HEK293 (cell line): ENCODE results near the gene C21orf58.
"Not testable (repeated sequence)": the region's sequence is repeated elsewhere in the genome, so short reads cannot be mapped to it uniquely, and the experiment has no call there.

Experiments
- CTCF ChIA-PET: fragments of 350-600 bp; formaldehyde crosslinking; extraction: SDS; loops from one replicate; lab custom pipeline; 2021; ENCODE audit warnings: antibody characterized with exemption; lab: Yijun Ruan, JAX
- POLR2A ChIA-PET: fragments of 300-600 bp; formaldehyde crosslinking; extraction: SDS; loops from one replicate; lab custom pipeline; 2020; ENCODE audit warnings: antibody characterized with exemption, inconsistent platforms; lab: Yijun Ruan, JAX
- H3K27ac ChIP-seq: fragments of 200-500 bp; sonication (Bioruptor generic); 2 replicates; pipeline ENCODE4 v1.5.1; 2014; ENCODE audit warnings: low read depth, low read length, control low read depth, inconsistent platforms; ENCODE audit errors: extremely low read depth
- H3K36me3 ChIP-seq, 2 experiments: fragments of 200-500 bp in 1 of 2; sonication (Bioruptor generic) in 1 of 2; 1 replicate in 1 of 2; 2 replicates in 1 of 2; pipeline ENCODE4 v1.5.1; 2014 to 2017; ENCODE audit warnings: inconsistent platforms in 2 of 2, low read length in 2 of 2; ENCODE audit not compliant: control insufficient read depth in 2 of 2, insufficient read depth in 1 of 2
- H3K4me1 ChIP-seq: fragments of 200-500 bp; sonication (Bioruptor generic); 2 replicates; pipeline ENCODE4 v1.5.1; 2014; ENCODE audit warnings: mild to moderate bottlenecking, low read length, inconsistent platforms; ENCODE audit not compliant: control insufficient read depth, insufficient read depth
- H3K4me3 ChIP-seq: 2 replicates; pipeline ENCODE4 v1.5.1; 2011; ENCODE audit warnings: low read depth, mild to moderate bottlenecking, control low read depth, low read length, moderate library complexity
- H3K9me3 ChIP-seq: fragments of 200-500 bp; sonication (Bioruptor generic); 2 replicates; pipeline ENCODE4 v1.5.1; 2014; ENCODE audit warnings: low read depth, low read length, inconsistent platforms; ENCODE audit not compliant: control insufficient read depth, insufficient read depth
- EGR2 ChIP-seq: fragments of 450-650 bp; formaldehyde crosslinking; IDR thresholded peaks from 2 replicates; pipeline ENCODE4 v1.5.1; 2016; ENCODE audit warnings: low read depth, missing biosample characterization, missing genetic modification characterization
- KLF1 ChIP-seq: fragments of 450-650 bp; formaldehyde crosslinking; IDR thresholded peaks from 2 replicates; pipeline ENCODE4 v1.5.1; 2016; ENCODE audit warnings: missing biosample characterization, missing genetic modification characterization
- KLF10 ChIP-seq: fragments of 450-650 bp; IDR thresholded peaks from 2 replicates; pipeline ENCODE4 v1.5.1; 2018; ENCODE audit warnings: missing biosample characterization, mild to moderate bottlenecking, missing genetic modification characterization
- KLF8 ChIP-seq: fragments of 450-650 bp; formaldehyde crosslinking; IDR thresholded peaks from 2 replicates; pipeline ENCODE4 v1.5.1; 2016; ENCODE audit warnings: missing biosample characterization, missing genetic modification characterization
- MZF1 ChIP-seq: fragments of 450-650 bp; formaldehyde crosslinking; IDR thresholded peaks from 2 replicates; pipeline ENCODE4 v1.5.1; 2017; ENCODE audit warnings: missing biosample characterization, missing genetic modification characterization, borderline replicate concordance
- ZBTB7A ChIP-seq: fragments of 450-650 bp; formaldehyde crosslinking; IDR thresholded peaks from 2 replicates; pipeline ENCODE4 v1.5.1; 2016; ENCODE audit warnings: low read depth, missing biosample characterization, missing genetic modification characterization
- ZFHX2 ChIP-seq: fragments of 450-650 bp; formaldehyde crosslinking; conservative IDR thresholded peaks from 2 replicates; pipeline ENCODE4 v1.5.1; 2016; ENCODE audit warnings: missing biosample characterization, missing genetic modification characterization
- ZFP3 ChIP-seq: fragments of 450-650 bp; formaldehyde crosslinking; IDR thresholded peaks from 2 replicates; pipeline ENCODE4 v1.5.1; 2016; ENCODE audit warnings: low read depth, missing biosample characterization, missing genetic modification characterization
- ZFP37 ChIP-seq: fragments of 450-650 bp; formaldehyde crosslinking; IDR thresholded peaks from 2 replicates; pipeline ENCODE4 v1.5.1; 2016; ENCODE audit warnings: missing biosample characterization, missing genetic modification characterization
- ZNF146 ChIP-seq: fragments of 450-650 bp; formaldehyde crosslinking; IDR thresholded peaks from 2 replicates; pipeline ENCODE4 v1.5.1; 2016; ENCODE audit warnings: missing biosample characterization, missing genetic modification characterization
- ZNF157 ChIP-seq: fragments of 450-650 bp; formaldehyde crosslinking; IDR thresholded peaks from 2 replicates; pipeline ENCODE4 v1.5.1; 2016; ENCODE audit warnings: missing biosample characterization, missing genetic modification characterization
- ZNF169 ChIP-seq: fragments of 450-650 bp; formaldehyde crosslinking; IDR thresholded peaks from 2 replicates; pipeline ENCODE4 v1.5.1; 2016; ENCODE audit warnings: missing biosample characterization, missing genetic modification characterization
- ZNF366 ChIP-seq: fragments of 450-650 bp; formaldehyde crosslinking; conservative IDR thresholded peaks from 2 replicates; pipeline ENCODE4 v1.5.1; 2016; ENCODE audit warnings: missing biosample characterization, missing genetic modification characterization
- ZNF544 ChIP-seq: fragments of 450-650 bp; formaldehyde crosslinking; IDR thresholded peaks from 2 replicates; pipeline ENCODE4 v1.5.0; 2017; ENCODE audit warnings: missing biosample characterization, missing genetic modification characterization
- TF ChIP-seq, protein P1 (sequence below): fragments of 450-650 bp; formaldehyde crosslinking; IDR thresholded peaks from 2 replicates; pipeline ENCODE4 v1.5.1; 2017; ENCODE audit warnings: missing biosample characterization, mild to moderate bottlenecking, missing genetic modification characterization, moderate library complexity
- TF ChIP-seq, protein P2 (sequence below): fragments of 450-650 bp; formaldehyde crosslinking; IDR thresholded peaks from 2 replicates; pipeline ENCODE4; 2016; ENCODE audit warnings: missing biosample characterization, missing genetic modification characterization
- TF ChIP-seq, protein P3 (sequence below): fragments of 450-650 bp; formaldehyde crosslinking; IDR thresholded peaks from 2 replicates; pipeline ENCODE4 v1.5.1; 2016; ENCODE audit warnings: missing biosample characterization, missing genetic modification characterization
- TF ChIP-seq, protein P4 (sequence below): fragments of 450-650 bp; IDR thresholded peaks from 2 replicates; pipeline ENCODE4 v1.5.1; 2018; ENCODE audit warnings: missing biosample characterization, mild to moderate bottlenecking, missing genetic modification characterization
- TF ChIP-seq, protein P5 (sequence below): fragments of 450-650 bp; formaldehyde crosslinking; IDR thresholded peaks from 2 replicates; pipeline ENCODE4 v1.5.1; 2017; ENCODE audit warnings: missing biosample characterization, missing genetic modification characterization
- TF ChIP-seq, protein P6 (sequence below): fragments of 450-650 bp; formaldehyde crosslinking; IDR thresholded peaks from 2 replicates; pipeline ENCODE4 v1.5.1; 2016; ENCODE audit warnings: missing biosample characterization, missing genetic modification characterization

The C21orf58 gene

DNA sequence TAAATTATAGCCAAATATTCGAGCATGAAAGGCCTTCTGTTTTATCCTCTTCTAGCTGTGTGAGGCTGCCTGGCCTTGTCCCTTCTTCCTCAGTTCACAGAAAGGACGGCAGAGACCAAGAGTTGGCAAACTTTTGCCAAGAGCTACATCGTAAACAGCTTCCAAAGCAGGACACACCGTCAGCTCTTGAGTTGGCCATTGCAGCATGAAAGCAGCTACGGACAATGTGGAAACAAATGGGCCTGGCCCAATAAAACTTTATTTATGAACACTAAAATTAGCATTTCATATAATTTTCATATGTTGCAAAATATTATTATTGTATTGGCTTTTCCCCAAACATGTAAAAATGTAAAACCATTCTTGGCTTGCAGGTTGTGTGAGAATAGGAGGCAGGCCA, 10.7 kb downstream of the C21orf58 start (continued):
- TF ChIP-seq ZFP3 (tag by site-specific recombination) (no peak), ZNF157 (tag by site-specific recombination) (no peak), ZNF169 (tag by site-specific recombination) (no peak)

DNA sequence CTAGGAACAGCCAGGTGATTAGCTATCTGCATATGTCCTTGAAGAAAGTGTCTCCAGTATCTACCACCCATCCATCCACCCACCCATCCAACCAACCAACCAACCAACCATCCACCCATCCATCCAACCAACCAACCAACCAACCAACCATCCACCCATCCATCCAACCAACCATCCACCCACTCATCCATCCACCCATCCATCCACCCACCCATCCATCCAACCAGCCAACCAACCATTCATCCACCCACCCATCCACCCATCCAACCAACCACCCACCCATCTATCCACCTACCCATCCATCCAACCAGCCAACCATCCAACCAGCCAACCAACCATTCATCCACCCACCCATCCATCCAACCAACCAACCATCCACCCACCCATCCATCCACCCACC, 12.1 kb downstream of the C21orf58 start:
- no peaks in the 10 kb centered on the region for H3K4me1 ChIP-seq
- ChIA-PET POLR2A (no interaction called here), CTCF (interaction anchor here (1.7 kb wide), 1 partner anchor 14 kb away, joined by 4 read pairs; a partner anchor contains a TSS)
- no peak overlapping the region for H3K27ac ChIP-seq
- no peak overlapping the region for H3K4me3 ChIP-seq
- TF ChIP-seq ZNF366 (tag by site-specific recombination), result peak; percentile 44; the same call in 1 of the 2 replicates
- TF ChIP-seq, protein P1, sequence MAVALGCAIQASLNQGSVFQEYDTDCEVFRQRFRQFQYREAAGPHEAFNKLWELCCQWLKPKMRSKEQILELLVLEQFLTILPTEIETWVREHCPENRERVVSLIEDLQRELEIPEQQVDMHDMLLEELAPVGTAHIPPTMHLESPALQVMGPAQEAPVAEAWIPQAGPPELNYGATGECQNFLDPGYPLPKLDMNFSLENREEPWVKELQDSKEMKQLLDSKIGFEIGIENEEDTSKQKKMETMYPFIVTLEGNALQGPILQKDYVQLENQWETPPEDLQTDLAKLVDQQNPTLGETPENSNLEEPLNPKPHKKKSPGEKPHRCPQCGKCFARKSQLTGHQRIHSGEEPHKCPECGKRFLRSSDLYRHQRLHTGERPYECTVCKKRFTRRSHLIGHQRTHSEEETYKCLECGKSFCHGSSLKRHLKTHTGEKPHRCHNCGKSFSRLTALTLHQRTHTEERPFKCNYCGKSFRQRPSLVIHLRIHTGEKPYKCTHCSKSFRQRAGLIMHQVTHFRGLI (tag by site-specific recombination), result no peak
- TF ChIP-seq EGR2 (tag by site-specific recombination), result peak; percentile 100
- peak; percentile 26; the same call in 1 of the 2 replicates for TF ChIP-seq KLF8 (tag by site-specific recombination)
- no peak for TF ChIP-seq KLF10
- TF ChIP-seq ZFHX2 (tag by site-specific recombination), result peak; percentile 95
- TF ChIP-seq, protein P2, sequence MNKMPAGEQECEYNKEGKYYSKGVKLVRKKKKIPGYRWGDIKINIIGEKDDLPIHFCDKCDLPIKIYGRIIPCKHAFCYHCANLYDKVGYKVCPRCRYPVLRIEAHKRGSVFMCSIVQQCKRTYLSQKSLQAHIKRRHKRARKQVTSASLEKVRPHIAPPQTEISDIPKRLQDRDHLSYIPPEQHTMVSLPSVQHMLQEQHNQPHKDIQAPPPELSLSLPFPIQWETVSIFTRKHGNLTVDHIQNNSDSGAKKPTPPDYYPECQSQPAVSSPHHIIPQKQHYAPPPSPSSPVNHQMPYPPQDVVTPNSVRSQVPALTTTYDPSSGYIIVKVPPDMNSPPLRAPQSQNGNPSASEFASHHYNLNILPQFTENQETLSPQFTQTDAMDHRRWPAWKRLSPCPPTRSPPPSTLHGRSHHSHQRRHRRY, result 0 out of 2 replicates have a peak, but pooled peaks have one; percentile 26
- 0 out of 2 replicates have a peak, but pooled peaks have one; percentile 10 for TF ChIP-seq ZNF146 (tag by site-specific recombination)
- TF ChIP-seq KLF1, result peak; percentile 34; the same call in 1 of the 2 replicates
- H3K36me3 ChIP-seq, result peaks cover 71 to 74% of the 10 kb centered on the region in 2 experiments
- no peaks in the 10 kb centered on the region for H3K9me3 ChIP-seq

DNA sequence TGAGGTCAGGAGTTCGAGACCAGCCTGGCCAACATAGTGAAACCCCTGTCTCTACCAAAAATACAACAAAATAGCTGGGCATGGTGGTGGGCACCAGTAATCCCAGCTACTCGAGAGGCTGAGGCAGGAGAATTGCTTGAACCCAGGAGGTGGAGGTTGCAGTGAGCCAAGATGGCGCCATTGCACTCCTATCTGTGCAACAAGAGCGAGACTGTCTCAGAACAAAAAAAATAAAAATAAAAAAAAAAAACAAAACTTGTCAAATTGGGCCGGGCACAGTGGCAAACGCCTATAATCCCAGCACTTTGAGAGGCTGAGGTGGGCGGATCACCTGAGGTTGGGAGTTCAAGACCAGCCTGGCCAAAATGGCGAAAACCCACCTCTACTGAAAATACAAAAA, 13.4 kb downstream of the C21orf58 start:
- not testable (repeated sequence) for H3K27ac ChIP-seq, H3K4me1 ChIP-seq, H3K4me3 ChIP-seq, H3K9me3 ChIP-seq
- CTCF ChIA-PET, result interaction anchor here (1.7 kb wide), 1 partner anchor 15 kb away, joined by 4 read pairs; a partner anchor contains a TSS
- peaks cover 62 to 79% of the 10 kb centered on the region in 2 experiments for H3K36me3 ChIP-seq
- POLR2A ChIA-PET, result interaction anchor here (0.9 kb wide), 1 partner anchor 13 kb away, joined by 4 read pairs; the partner anchor contains the start of gene C21orf58
- TF ChIP-seq, protein P3, sequence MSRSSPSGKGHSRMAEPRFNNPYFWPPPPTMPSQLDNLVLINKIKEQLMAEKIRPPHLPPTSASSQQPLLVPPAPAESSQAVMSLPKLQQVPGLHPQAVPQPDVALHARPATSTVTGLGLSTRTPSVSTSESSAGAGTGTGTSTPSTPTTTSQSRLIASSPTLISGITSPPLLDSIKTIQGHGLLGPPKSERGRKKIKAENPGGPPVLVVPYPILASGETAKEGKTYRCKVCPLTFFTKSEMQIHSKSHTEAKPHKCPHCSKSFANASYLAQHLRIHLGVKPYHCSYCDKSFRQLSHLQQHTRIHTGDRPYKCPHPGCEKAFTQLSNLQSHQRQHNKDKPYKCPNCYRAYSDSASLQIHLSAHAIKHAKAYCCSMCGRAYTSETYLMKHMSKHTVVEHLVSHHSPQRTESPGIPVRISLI, result peak; percentile 69; the same call in 1 of the 2 replicates
- TF ChIP-seq ZFP3 (tag by site-specific recombination), result peak; percentile 58

DNA sequence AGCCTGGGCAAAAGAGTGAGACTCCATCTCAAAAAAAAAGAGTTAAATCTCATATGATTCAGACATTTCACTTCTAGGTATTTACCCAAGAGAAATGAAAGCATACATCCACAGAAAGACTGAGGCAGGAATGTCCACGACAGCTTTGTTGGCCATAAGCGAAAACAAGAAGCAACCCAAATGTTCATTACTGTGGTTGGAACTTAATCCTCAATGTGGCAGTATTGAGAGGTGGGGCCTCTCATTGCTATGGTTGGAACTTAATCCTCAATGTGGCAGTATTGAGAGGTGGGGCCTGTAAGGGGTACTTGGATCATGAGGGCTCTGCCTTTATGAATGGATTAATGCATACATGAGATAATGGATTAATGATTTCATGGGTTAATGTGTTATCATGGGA, 15.2 kb downstream of the C21orf58 start:
- no peak overlapping the region for H3K27ac ChIP-seq
- no peaks in the 10 kb centered on the region for H3K9me3 ChIP-seq
- ChIA-PET POLR2A (no interaction called here), CTCF (no interaction called here)
- H3K4me1 ChIP-seq, result no peaks in the 10 kb centered on the region
- H3K36me3 ChIP-seq, result peaks cover 54 to 83% of the 10 kb centered on the region in 2 experiments
- H3K4me3 ChIP-seq, result no peak overlapping the region
- TF ChIP-seq MZF1 (tag by site-specific recombination) (no peak), ZNF544 (tag by site-specific recombination) (no peak), ZFP37 (tag by site-specific recombination) (no peak), ZBTB7A (tag by site-specific recombination) (no peak)
- TF ChIP-seq, protein P4, sequence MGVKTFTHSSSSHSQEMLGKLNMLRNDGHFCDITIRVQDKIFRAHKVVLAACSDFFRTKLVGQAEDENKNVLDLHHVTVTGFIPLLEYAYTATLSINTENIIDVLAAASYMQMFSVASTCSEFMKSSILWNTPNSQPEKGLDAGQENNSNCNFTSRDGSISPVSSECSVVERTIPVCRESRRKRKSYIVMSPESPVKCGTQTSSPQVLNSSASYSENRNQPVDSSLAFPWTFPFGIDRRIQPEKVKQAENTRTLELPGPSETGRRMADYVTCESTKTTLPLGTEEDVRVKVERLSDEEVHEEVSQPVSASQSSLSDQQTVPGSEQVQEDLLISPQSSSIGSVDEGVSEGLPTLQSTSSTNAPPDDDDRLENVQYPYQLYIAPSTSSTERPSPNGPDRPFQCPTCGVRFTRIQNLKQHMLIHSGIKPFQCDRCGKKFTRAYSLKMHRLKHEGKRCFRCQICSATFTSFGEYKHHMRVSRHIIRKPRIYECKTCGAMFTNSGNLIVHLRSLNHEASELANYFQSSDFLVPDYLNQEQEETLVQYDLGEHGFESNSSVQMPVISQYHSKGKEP (tag by site-specific recombination), result no peak
- TF ChIP-seq, protein P3, result no peak
- TF ChIP-seq, protein P5, sequence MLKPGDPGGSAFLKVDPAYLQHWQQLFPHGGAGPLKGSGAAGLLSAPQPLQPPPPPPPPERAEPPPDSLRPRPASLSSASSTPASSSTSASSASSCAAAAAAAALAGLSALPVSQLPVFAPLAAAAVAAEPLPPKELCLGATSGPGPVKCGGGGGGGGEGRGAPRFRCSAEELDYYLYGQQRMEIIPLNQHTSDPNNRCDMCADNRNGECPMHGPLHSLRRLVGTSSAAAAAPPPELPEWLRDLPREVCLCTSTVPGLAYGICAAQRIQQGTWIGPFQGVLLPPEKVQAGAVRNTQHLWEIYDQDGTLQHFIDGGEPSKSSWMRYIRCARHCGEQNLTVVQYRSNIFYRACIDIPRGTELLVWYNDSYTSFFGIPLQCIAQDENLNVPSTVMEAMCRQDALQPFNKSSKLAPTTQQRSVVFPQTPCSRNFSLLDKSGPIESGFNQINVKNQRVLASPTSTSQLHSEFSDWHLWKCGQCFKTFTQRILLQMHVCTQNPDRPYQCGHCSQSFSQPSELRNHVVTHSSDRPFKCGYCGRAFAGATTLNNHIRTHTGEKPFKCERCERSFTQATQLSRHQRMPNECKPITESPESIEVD, result no peak
- TF ChIP-seq, protein P6, sequence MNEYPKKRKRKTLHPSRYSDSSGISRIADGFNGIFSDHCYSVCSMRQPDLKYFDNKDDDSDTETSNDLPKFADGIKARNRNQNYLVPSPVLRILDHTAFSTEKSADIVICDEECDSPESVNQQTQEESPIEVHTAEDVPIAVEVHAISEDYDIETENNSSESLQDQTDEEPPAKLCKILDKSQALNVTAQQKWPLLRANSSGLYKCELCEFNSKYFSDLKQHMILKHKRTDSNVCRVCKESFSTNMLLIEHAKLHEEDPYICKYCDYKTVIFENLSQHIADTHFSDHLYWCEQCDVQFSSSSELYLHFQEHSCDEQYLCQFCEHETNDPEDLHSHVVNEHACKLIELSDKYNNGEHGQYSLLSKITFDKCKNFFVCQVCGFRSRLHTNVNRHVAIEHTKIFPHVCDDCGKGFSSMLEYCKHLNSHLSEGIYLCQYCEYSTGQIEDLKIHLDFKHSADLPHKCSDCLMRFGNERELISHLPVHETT (tag by site-specific recombination), result no peak
